Suppressor macrophage (primary cell): ENCODE data around the gene PHKG1.
"Not testable (repeated sequence)": the region's sequence is repeated elsewhere in the genome, so short reads cannot be mapped to it uniquely, and the experiment has no call there.

ENCODE experiments used
- DNase-seq, 4 experiments: peaks; one replicate each; pipeline ENCODE4 v3.0.0-alpha.2; 2020 to 2022
- total RNA-seq, 17 experiments: gene quantifications; one replicate each; lab custom pipeline; 2026; ENCODE audit warnings: mixed read lengths in 6 of 17, inconsistent platforms in 3 of 17; lab: John Stamatoyannopoulos, UW

Gene PHKG1
- total RNA-seq: 0.21 to 1.8 (median 0.60) reads per million in 17 experiments

DNA sequence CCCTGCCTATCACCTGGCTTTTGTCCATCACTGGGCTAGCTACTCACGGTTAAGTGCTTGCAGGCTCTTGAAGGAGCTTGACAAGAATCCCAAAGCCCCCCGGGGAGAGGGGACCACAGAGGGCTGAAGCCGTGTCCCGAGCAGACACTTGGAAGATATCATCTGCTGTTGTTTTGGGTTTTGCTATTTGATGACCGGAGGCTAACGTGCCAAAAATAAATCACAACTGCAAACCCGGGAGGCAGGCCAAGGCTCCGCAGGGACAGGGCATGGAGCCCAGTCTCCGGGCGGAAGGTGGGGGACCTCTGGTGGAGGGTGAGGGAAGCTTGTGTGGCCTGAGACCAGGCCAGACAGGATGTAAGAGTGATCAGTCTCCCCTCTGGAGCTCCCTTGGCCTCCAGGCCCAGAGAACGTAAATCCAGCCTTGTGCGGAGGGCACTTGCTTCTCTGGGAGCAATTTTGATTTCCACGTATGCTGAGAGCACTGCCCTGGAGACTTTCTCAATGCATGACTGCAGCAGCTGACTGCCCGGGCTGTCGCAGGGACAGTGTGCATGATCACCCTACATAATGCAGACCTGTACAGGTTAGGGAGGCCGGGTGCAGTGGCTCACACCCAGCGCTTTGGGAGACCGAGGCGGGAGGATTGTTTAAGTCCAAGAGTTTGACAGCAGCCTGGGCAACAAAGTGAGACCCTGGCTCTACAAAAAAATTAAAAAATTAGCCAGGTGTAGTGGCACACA, at the start of gene PHKG1:
Gene PHKG1, minus strand, starts transcription at position 164 of the 743 bp plus-strand sequence. CDS start 4,011 bp downstream, outside the sequence.
- DNase-seq: peak in 1 of 4 experiments; percentile 30

DNA sequence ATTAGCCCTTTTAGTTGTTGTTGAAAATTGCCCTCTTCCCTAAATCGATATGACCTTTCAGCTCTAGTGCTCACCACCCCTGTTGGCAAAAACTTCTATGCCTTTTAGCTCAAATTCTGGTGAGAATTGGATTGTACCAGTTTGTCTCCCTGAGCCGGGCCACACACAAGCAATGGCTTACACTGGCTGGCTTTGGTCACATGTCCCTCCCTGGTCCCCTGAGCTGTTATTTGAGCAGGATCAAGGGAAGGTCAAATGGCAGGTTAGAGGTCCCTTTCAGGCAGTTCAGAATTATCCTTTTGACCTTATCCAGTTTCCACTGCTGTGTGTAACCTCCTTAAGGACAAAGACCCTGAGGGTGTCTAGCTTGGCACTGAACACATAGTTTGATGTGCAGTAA, 38.3 kb upstream of the PHKG1 start:
- DNase-seq: not testable (repeated sequence)

GRCh38 chr7:56127241-56127975, 34.7 kb upstream of the PHKG1 start:
- DNase-seq: no peak

GRCh38 chr7:56125831-56126230, 33.1 kb upstream of the PHKG1 start:
- DNase-seq: no peak

DNA sequence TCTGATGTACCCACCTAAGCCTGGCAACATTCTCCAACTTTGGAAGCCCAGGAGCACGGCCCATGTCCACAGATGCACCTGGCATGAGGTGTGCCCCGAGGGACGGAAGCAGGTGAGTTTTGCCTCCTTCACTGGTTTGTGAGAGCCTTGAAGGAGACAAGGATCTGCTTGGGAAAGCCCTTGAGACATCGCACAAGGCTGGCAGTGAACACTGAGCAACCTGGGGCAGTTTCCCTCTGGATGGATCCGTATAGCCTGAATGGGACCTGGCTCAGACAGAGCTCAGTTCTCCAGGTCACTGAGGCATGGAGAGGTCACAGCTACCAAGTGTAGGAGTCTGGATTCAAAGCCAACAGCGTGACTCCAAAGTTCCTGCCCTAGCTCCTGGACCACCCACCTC, 32.2 kb upstream of the PHKG1 start:
- DNase-seq: no peak

GRCh38 chr7:56121440-56121839, 28.7 kb upstream of the PHKG1 start:
- DNase-seq: no peak

DNA sequence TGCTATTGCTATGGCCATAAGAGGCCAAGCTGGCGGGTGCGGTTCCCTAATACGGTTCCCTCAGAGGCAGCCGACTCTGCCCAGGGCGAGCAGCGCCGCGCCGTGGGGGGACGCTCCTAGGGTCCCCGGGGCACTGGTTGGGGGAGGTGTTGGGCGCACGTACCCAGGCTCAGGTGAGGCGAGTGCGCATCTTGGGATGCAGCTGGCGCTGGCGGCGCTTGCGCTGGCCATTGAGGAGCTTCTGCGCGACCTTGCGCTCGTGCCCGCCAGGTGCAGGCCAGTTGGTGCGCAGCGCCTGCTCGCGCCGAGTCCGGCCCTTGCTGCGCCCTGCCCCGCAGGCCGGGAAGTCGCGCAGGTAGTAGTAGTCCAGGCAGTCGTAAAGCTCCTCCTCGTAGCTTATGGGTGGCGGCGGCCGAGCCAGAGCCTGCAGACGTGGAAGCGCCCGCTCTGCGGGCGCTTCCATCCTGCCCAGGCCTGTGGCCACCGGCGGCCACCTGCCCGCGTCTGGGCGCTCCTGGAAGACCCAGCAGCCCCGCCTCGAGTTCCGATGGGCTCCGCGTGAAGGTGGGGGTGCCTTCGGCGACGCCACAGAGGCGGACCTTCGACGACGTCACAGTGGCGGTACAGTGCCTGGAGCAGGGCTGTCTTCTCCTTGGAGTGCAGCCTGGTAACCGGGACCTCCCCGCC, 23.2 kb upstream of the PHKG1 start, which contains the start of gene NUPR2:
Gene NUPR2, minus strand, starts transcription at position 566 of the 687 bp plus-strand sequence. Its CDS starts 103 bp downstream, at position 463.
- DNase-seq: no peak

- not testable (repeated sequence) for DNase-seq
These were observed 19.5 kb upstream of the PHKG1 start for GRCh38 chr7:56112244-56112643.

- no peak for DNase-seq
These were observed 17.9 kb upstream of the PHKG1 start for GRCh38 chr7:56110611-56111010.

GRCh38 chr7:56107954-56108258, 15.2 kb upstream of the PHKG1 start:
- DNase-seq: no peak

GRCh38 chr7:56106108-56107073, 13.6 kb upstream of the PHKG1 start, which contains the start of gene CHCHD2:
Gene CHCHD2 (minus strand): TSS chr7:56106476. CDS start chr7:56106413, 63 bp downstream.
- peak; percentile 98 to 99 (median 98) for DNase-seq

DNA sequence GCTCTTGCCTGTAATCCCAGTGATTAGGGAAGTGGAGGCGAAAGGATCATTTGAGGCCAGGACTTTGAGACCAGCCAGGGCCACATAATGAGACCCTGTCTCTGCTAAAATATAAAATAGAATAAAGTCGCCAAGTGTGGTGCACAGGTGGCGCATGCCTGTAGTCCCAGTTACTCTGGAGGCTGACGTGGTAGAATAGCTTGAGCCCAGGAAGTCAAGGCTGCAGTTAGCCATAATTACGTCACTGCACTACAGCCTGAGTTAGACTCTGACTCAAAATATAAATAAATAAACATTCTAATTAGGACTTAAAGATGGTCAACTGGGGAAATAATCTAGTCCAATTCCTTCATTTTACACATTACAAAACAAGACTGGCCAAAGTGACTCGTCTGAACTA, 12.8 kb upstream of the PHKG1 start:
- DNase-seq: peak; percentile 31 to 59 (median 58)

GRCh38 chr7:56104138-56104537, 11.4 kb upstream of the PHKG1 start:
- DNase-seq: not testable (repeated sequence)

- no peak for DNase-seq
These were observed 6.9 kb upstream of the PHKG1 start for GRCh38 chr7:56099653-56100052.

- DNase-seq: not testable (repeated sequence)
These were observed 5.6 kb upstream of the PHKG1 start for GRCh38 chr7:56098187-56099008.

GRCh38 chr7:56097700-56098099, 4.9 kb upstream of the PHKG1 start:
- peak; percentile 43 to 70 (median 54) for DNase-seq

- not testable (repeated sequence) for DNase-seq
These were observed 364 bp downstream of the PHKG1 start for GRCh38 chr7:56092388-56092787.

DNA sequence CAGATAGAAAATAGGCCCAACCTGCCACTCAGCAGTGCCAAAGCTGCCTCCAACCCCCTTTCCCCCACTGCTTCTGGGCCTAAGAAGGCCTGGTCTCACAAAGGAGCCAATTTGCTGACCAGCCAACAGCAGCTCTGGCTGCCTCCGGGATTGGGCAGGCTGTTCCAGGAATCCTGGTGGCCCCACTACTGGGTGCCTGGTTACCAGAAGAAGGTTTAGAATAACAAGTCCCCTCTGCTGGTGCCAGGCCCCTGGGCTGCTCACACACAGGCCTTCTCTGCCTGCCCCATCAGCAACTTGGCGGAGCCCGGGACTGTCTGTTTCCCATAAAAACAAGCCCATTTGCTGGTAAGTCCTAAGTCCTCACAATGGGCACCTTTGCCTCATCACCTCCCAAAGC, 1.2 kb downstream of the PHKG1 start:
- DNase-seq: no peak

DNA sequence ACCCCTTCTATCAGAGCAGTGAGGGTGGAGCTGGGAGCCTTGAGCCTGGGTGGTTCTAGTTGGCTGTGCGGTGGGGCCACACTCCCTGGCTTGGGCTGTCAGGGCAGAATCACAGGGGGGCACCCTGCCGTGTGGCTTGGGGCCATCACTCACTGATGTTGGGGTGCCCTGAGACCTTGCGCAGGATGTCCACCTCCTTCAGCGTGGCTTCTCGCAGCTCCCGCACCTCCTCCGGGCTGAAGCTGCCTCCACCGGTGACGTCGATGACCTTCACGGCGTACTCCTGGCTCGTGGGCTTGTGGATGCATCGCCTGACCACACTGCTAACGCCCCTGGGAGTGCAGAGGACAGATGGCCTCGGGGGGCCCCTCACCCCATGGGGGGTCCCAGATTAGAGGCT, 5.3 kb downstream of the PHKG1 start:
- DNase-seq: no peak

DNA sequence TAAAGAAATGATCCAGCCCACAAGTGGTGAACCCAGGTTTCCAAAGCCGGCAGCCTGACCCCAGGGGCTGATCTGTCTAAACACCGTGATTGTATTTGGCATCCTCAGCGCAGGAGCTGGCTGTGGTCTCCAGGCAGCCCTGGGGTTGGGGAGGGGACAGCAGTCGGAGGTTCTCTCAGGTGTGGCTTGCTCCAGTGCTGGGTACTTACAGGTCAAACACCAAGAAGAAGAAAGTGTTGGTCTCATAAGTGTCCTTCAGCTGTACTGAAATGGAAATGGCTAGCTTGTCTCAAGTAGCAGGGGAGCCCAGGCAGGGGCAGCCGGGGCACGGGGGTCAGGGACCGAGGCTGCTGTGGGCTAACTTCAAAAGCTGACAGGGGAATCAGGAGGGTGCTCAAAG, 6.0 kb downstream of the PHKG1 start:
- DNase-seq: no peak
